IMR-90 (cell line): ENCODE data around the gene MSANTD1. TPM values are rescaled to one million over a fixed set of nuclear protein-coding genes. Genes with fewer than 3 reads are reported as not detected.

ENCODE experiments used
- ATAC-seq: fragments of 200-7000 bp; cut with Tn5 transposase; 2 replicates; pipeline ENCODE4 v1.9.1; 2020; ENCODE audit warnings: low read depth, mild to moderate bottlenecking, moderate library complexity
- BruUV-seq: library from RNA; stranded (reverse); fragments of 400-500 nt; replicated peaks from 2 replicates; lab custom pipeline; 2021; lab: Mats Ljungman, UMichigan
- CTCF ChIA-PET: fragments of 300-600 bp; formaldehyde crosslinking; extraction: SDS; loops from one replicate; lab custom pipeline; 2021; ENCODE audit warnings: antibody characterized with exemption; lab: Yijun Ruan, JAX
- POLR2A ChIA-PET: fragments of 300-600 bp; sonication (Branson Sonifier 250); formaldehyde crosslinking; loops from one replicate; lab custom pipeline; 2022; ENCODE audit warnings: antibody characterized with exemption; ENCODE audit not compliant: unreplicated experiment; lab: Charles Lee
- DNase-seq: peaks from one replicate; pipeline ENCODE4 v3.0.0; 2013
- H2AFZ ChIP-seq: replicated peaks from 2 replicates; pipeline ENCODE3; 2013; ENCODE audit warnings: low read length, mild to moderate bottlenecking; ENCODE audit not compliant: poor library complexity
- H2AK5ac ChIP-seq: 2 replicates; pipeline ENCODE4 v1.6.1; 2013; ENCODE audit warnings: low read depth, low read length, inconsistent platforms
- H2AK9ac ChIP-seq: replicated peaks from 2 replicates; pipeline ENCODE3; 2013; ENCODE audit warnings: mild to moderate bottlenecking, low read depth, low read length, moderate library complexity; ENCODE audit not compliant: poor library complexity
- H2BK120ac ChIP-seq: 2 replicates; pipeline ENCODE4 v1.6.1; 2013; ENCODE audit warnings: low read depth, low read length, inconsistent platforms
- H2BK15ac ChIP-seq: 3 replicates; pipeline ENCODE4 v1.6.1; 2013; ENCODE audit warnings: low read depth, low read length, inconsistent platforms
- H2BK20ac ChIP-seq: 2 replicates; pipeline ENCODE4 v1.6.1; 2013; ENCODE audit warnings: low read depth, mild to moderate bottlenecking, inconsistent platforms, low read length, moderate library complexity
- H2BK5ac ChIP-seq: 2 replicates; pipeline ENCODE4 v1.6.1; 2013; ENCODE audit warnings: mild to moderate bottlenecking, low read depth, low read length, inconsistent platforms; ENCODE audit not compliant: poor library complexity, severe bottlenecking
- H3K14ac ChIP-seq: replicated peaks from 2 replicates; pipeline ENCODE4 v1.6.1; 2013; ENCODE audit warnings: low read depth, low read length, inconsistent platforms
- H3K18ac ChIP-seq: 2 replicates; pipeline ENCODE4 v1.6.1; 2013; ENCODE audit warnings: low read depth, low read length, control low read depth
- H3K23ac ChIP-seq: 2 replicates; pipeline ENCODE4 v1.6.1; 2013; ENCODE audit warnings: low read depth, low read length, inconsistent platforms
- H3K27ac ChIP-seq: 2 replicates; pipeline ENCODE4 v1.5.1; 2013; ENCODE audit warnings: mild to moderate bottlenecking, control low read depth, low read length; ENCODE audit not compliant: insufficient read depth
- H3K27me3 ChIP-seq: 2 replicates; pipeline ENCODE4 v1.6.1; 2013; ENCODE audit warnings: low read length; ENCODE audit not compliant: control insufficient read depth, insufficient read depth
- H3K36me3 ChIP-seq: 2 replicates; pipeline ENCODE4 v1.6.1; 2013; ENCODE audit warnings: low read length, mixed read lengths; ENCODE audit not compliant: control insufficient read depth, insufficient read depth
- H3K4ac ChIP-seq: 2 replicates; pipeline ENCODE4 v1.6.1; 2013; ENCODE audit warnings: low read depth, low read length, inconsistent platforms
- H3K4me1 ChIP-seq: 2 replicates; pipeline ENCODE4 v1.6.1; 2013; ENCODE audit warnings: low read length, mixed read lengths; ENCODE audit not compliant: control insufficient read depth, insufficient read depth
- H3K4me2 ChIP-seq: 2 replicates; pipeline ENCODE4 v1.6.1; 2013; ENCODE audit warnings: low read depth, mild to moderate bottlenecking, control low read depth, low read length, moderate library complexity
- H3K4me3 ChIP-seq: 2 replicates; pipeline ENCODE4 v1.5.1; 2013; ENCODE audit warnings: low read depth, mild to moderate bottlenecking, control low read depth, low read length, moderate library complexity; ENCODE audit not compliant: insufficient read depth
- H3K56ac ChIP-seq: 2 replicates; pipeline ENCODE4 v1.6.1; 2013; ENCODE audit warnings: low read length, inconsistent platforms; ENCODE audit not compliant: insufficient read depth; ENCODE audit errors: extremely low read depth
- H3K79me1 ChIP-seq, 2 experiments: 2 replicates each; pipeline ENCODE4 v1.6.1; 2013; ENCODE audit warnings: low read length in 2 of 2, inconsistent platforms in 1 of 2, low read depth in 1 of 2
- H3K9ac ChIP-seq: 2 replicates; pipeline ENCODE4 v1.6.1; 2013; ENCODE audit warnings: low read depth, low read length, control low read depth
- H3K9me1 ChIP-seq: 2 replicates; pipeline ENCODE4 v1.6.1; 2013; ENCODE audit warnings: low read length, inconsistent platforms; ENCODE audit not compliant: insufficient read depth
- H3K9me3 ChIP-seq: 2 replicates; pipeline ENCODE4 v1.6.1; 2013; ENCODE audit warnings: low read length; ENCODE audit not compliant: control insufficient read depth, insufficient read depth
- H4K20me1 ChIP-seq: 2 replicates; pipeline ENCODE4 v1.6.1; 2013; ENCODE audit warnings: low read length, inconsistent platforms; ENCODE audit not compliant: insufficient read depth
- H4K5ac ChIP-seq: 2 replicates; pipeline ENCODE4 v1.6.1; 2013; ENCODE audit warnings: mild to moderate bottlenecking, low read depth, low read length, control low read depth
- H4K8ac ChIP-seq, 2 experiments: 2 replicates each; pipeline ENCODE4 v1.6.1; 2013; ENCODE audit warnings: low read depth in 2 of 2, low read length in 2 of 2, control low read depth in 1 of 2, inconsistent platforms in 1 of 2
- H4K91ac ChIP-seq: 2 replicates; pipeline ENCODE4 v1.6.1; 2013; ENCODE audit warnings: low read depth, low read length, inconsistent platforms; ENCODE audit not compliant: insufficient read depth
- CEBPB ChIP-seq: IDR thresholded peaks from 2 replicates; pipeline ENCODE4 v1.6.1; 2012; ENCODE audit warnings: low read depth, low read length, improper control_type of control experiment
- CHD1 ChIP-seq: IDR thresholded peaks from 2 replicates; pipeline ENCODE4 v1.6.1; 2012; ENCODE audit warnings: low read depth, low read length, improper control_type of control experiment
- FOS ChIP-seq: fragments of 150-350 bp; IDR thresholded peaks from 2 replicates; pipeline ENCODE4 v1.6.1; 2016; ENCODE audit warnings: low read depth, low read length
- MAFK ChIP-seq: IDR thresholded peaks from 2 replicates; pipeline ENCODE4 v1.6.1; 2012; ENCODE audit warnings: low read depth, low read length, improper control_type of control experiment
- MAZ ChIP-seq: IDR thresholded peaks from 2 replicates; pipeline ENCODE4 v1.6.1; 2012; ENCODE audit warnings: low read depth, mild to moderate bottlenecking, low read length, improper control_type of control experiment, moderate library complexity, borderline replicate concordance
- NFE2L2 ChIP-seq: fragments of 150-350 bp; IDR thresholded peaks from 2 replicates; pipeline ENCODE4 v1.6.1; 2016; ENCODE audit warnings: low read depth, mild to moderate bottlenecking, low read length
- POLR2A ChIP-seq: IDR thresholded peaks from 2 replicates; pipeline ENCODE4 v1.6.1; 2012; ENCODE audit warnings: mild to moderate bottlenecking, low read depth, low read length
- RAD21 ChIP-seq: IDR thresholded peaks from 2 replicates; pipeline ENCODE4 v1.6.1; 2012; ENCODE audit warnings: low read length, improper control_type of control experiment
- RCOR1 ChIP-seq: IDR thresholded peaks from 2 replicates; pipeline ENCODE4 v1.6.1; 2012; ENCODE audit warnings: mild to moderate bottlenecking, low read length, improper control_type of control experiment; ENCODE audit not compliant: insufficient replicate concordance
- RFX5 ChIP-seq: IDR thresholded peaks from 2 replicates; pipeline ENCODE4 v1.8.0; 2012; ENCODE audit warnings: low read depth, mild to moderate bottlenecking, low read length, moderate library complexity
- SMC3 ChIP-seq: fragments of 150-350 bp; IDR thresholded peaks from 2 replicates; pipeline ENCODE4 v1.6.1; 2016; ENCODE audit warnings: low read depth, mild to moderate bottlenecking, antibody characterized with exemption, low read length, moderate library complexity
- WGBS, 2 experiments: methylation state at CpG; one replicate each; pipeline versions ENCODE4 v1.1.5 to v1.1.7; 2013; ENCODE audit warnings: missing lambda C conversion rate in 2 of 2; ENCODE audit not compliant: insufficient read length in 1 of 2; ENCODE audit errors: extremely low coverage in 2 of 2; 5-methylcytosine and 5-hydroxymethylcytosine counted together
- dilution Hi-C: fragments of 300-500 bp; cut with HindIII; formaldehyde crosslinking; loops from one replicate; pipeline ENCODE4 v1.14.3; 2018; ENCODE audit warnings: low sequenced_read_pairs; ENCODE audit not compliant: unreplicated experiment
- in situ Hi-C: fragments of 300-500 bp; cut with MboI; formaldehyde crosslinking; loops from 3 replicates; pipeline ENCODE4 v1.14.3; 2019; ENCODE audit warnings: low sequenced_read_pairs, inconsistent platforms, mixed read lengths
- intact Hi-C: fragments of 100-400 bp; cut with micrococcal nuclease; formaldehyde crosslinking; loops from 2 replicates; pipeline ENCODE4 v1.10.0; 2022
- polyA plus RNA-seq, 3 experiments: library from polyadenylated mRNA; depleted of rRNA; stranded (reverse); fragments of >200 nt; gene quantifications; 2 replicates each; pipeline ENCODE4 v1.2.3, GENCODE V29; 2012; ENCODE audit warnings: low replicate concordance in 1 of 3
- total RNA-seq: library from RNA; depleted of rRNA; stranded (reverse); fragments of >200 nt; gene quantifications from 2 replicates; pipeline ENCODE4 v1.2.3, GENCODE V29; 2012
- TF ChIP-seq, protein P1 (sequence below): fragments of 150-350 bp; IDR thresholded peaks from 2 replicates; pipeline ENCODE4 v1.6.1; 2016; ENCODE audit warnings: low read depth, mild to moderate bottlenecking, low read length, moderate library complexity, borderline replicate concordance
- TF ChIP-seq, protein P2 (sequence below): conservative IDR thresholded peaks from 2 replicates; pipeline ENCODE4 v1.5.1; 2012; ENCODE audit warnings: mild to moderate bottlenecking, low read depth, low read length, improper control_type of control experiment
- TF ChIP-seq, protein P3 (sequence below): fragments of 150-350 bp; IDR thresholded peaks from 2 replicates; pipeline ENCODE4 v1.6.1; 2017; ENCODE audit warnings: mild to moderate bottlenecking, antibody characterized with exemption, low read length, low read depth

Gene MSANTD1
- total and polyA plus RNA-seq, 2 of the 4 experiments (the other 2 are of a cell fraction) = under 0.01 to 0.07 TPM

DNA sequence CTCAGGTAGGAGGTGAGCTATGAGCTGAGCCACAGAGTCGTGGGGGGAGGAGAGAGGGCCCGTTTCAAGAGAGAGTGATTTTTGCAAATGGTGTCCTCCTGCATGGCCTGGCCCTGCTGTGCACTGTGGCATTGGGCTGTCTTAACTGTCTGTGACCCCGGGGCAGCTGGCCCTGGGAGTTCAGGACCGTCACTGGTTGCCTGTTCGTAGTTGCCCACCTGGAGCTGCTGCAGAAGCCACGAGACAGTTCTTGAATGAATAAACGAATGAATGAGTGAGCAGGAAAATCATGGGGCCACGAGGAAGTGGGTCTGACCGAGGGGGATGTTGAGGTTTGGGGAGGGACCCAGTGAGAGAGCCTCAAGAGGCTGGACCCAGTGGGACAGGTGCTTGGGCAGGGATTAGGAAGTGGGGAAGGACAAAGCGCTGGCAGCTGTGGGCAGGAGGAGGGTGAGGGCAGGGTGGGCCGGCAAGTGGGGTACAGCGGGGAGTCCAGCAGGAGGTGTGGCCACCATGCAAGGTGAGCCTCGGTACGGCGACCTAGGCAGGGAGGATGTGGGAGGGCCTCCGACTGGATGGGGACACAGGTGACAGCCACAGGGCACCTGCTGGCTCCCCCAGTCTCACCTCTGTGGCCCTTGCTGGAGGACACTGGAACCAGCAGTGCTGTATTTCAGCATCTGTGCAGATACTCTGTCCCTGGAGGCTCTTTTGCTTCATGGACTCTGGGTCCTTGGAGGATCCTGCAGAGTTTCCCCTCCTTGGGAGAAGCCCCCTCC, 54.0 kb downstream of the MSANTD1 start:
- no peak overlapping the region for H2BK20ac ChIP-seq
- no peak overlapping the region for H3K23ac ChIP-seq
- H2AK5ac ChIP-seq = no peak overlapping the region
- H3K4me3 ChIP-seq = no peak overlapping the region
- no peak overlapping the region for H3K4ac ChIP-seq
- no peak overlapping the region for H3K14ac ChIP-seq
- in situ Hi-C loops (no loop called here), dilution Hi-C loops (no loop called here), intact Hi-C loops (no loop called here)
- no peak overlapping the region for H2AFZ ChIP-seq
- H4K91ac ChIP-seq = no peak overlapping the region
- no peaks in the 10 kb centered on the region for H3K9me3 ChIP-seq
- peaks cover 38 to 83% of the 10 kb centered on the region in 2 experiments for H3K79me1 ChIP-seq
- H3K9ac ChIP-seq = no peak overlapping the region
- DNase-seq (no peak), ATAC-seq (no peak)
- H2BK120ac ChIP-seq = no peak overlapping the region
- H3K27ac ChIP-seq = no peak overlapping the region
- no peak overlapping the region for H3K18ac ChIP-seq
- H3K27me3 ChIP-seq = no peaks in the 10 kb centered on the region
- H3K56ac ChIP-seq = no peak overlapping the region
- no peak overlapping the region for H3K4me2 ChIP-seq
- H3K36me3 ChIP-seq = no peaks in the 10 kb centered on the region
- no peak overlapping the region for H2BK15ac ChIP-seq
- ChIA-PET POLR2A (no interaction called here), CTCF (no interaction called here)
- H3K9me1 ChIP-seq = peaks cover 28% of the 10 kb centered on the region
- TF ChIP-seq, protein P1, sequence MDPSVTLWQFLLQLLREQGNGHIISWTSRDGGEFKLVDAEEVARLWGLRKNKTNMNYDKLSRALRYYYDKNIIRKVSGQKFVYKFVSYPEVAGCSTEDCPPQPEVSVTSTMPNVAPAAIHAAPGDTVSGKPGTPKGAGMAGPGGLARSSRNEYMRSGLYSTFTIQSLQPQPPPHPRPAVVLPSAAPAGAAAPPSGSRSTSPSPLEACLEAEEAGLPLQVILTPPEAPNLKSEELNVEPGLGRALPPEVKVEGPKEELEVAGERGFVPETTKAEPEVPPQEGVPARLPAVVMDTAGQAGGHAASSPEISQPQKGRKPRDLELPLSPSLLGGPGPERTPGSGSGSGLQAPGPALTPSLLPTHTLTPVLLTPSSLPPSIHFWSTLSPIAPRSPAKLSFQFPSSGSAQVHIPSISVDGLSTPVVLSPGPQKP = no peak
- TF ChIP-seq MAZ (no peak), FOS (no peak), RFX5 (no peak), POLR2A (no peak), RAD21 (no peak), MAFK (no peak), SMC3 (no peak), NFE2L2 (no peak), RCOR1 (no peak), CHD1 (no peak), CEBPB (no peak)
- TF ChIP-seq, protein P2, sequence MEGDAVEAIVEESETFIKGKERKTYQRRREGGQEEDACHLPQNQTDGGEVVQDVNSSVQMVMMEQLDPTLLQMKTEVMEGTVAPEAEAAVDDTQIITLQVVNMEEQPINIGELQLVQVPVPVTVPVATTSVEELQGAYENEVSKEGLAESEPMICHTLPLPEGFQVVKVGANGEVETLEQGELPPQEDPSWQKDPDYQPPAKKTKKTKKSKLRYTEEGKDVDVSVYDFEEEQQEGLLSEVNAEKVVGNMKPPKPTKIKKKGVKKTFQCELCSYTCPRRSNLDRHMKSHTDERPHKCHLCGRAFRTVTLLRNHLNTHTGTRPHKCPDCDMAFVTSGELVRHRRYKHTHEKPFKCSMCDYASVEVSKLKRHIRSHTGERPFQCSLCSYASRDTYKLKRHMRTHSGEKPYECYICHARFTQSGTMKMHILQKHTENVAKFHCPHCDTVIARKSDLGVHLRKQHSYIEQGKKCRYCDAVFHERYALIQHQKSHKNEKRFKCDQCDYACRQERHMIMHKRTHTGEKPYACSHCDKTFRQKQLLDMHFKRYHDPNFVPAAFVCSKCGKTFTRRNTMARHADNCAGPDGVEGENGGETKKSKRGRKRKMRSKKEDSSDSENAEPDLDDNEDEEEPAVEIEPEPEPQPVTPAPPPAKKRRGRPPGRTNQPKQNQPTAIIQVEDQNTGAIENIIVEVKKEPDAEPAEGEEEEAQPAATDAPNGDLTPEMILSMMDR = no peak
- TF ChIP-seq, protein P3, sequence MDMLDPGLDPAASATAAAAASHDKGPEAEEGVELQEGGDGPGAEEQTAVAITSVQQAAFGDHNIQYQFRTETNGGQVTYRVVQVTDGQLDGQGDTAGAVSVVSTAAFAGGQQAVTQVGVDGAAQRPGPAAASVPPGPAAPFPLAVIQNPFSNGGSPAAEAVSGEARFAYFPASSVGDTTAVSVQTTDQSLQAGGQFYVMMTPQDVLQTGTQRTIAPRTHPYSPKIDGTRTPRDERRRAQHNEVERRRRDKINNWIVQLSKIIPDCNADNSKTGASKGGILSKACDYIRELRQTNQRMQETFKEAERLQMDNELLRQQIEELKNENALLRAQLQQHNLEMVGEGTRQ = no peak
- BruUV-seq = no TSS peak
- H2AK9ac ChIP-seq = no peak overlapping the region
- H2BK5ac ChIP-seq = no peak overlapping the region
- peaks cover 60% of the 10 kb centered on the region for H4K20me1 ChIP-seq
- 92% methylated on average over 9 of the region's 16 CpGs; no CpG with 5 or more reads in 1 of the 2 experiments for WGBS, 2 experiments
- no peak overlapping the region for H4K5ac ChIP-seq
- no peak overlapping the region for H4K8ac ChIP-seq
- peaks cover 23% of the 10 kb centered on the region for H3K4me1 ChIP-seq
